B cell (primary cell): ENCODE results near the gene CTTN.

Source experiments
- EZH2 ChIP-seq: IDR thresholded peaks from 2 replicates; pipeline ENCODE4 v1.6.1; 2012; ENCODE audit warnings: borderline replicate concordance, low read depth, mild to moderate bottlenecking, moderate library complexity, low read length; ENCODE audit not compliant: insufficient read depth, poor library complexity, severe bottlenecking
- TF ChIP-seq, protein P1 (sequence below): fragments of 200-600 bp; IDR thresholded peaks from one replicate; pipeline ENCODE4 v1.8.0; 2022; ENCODE audit warnings: antibody characterized with exemption, mild to moderate bottlenecking

DNA sequence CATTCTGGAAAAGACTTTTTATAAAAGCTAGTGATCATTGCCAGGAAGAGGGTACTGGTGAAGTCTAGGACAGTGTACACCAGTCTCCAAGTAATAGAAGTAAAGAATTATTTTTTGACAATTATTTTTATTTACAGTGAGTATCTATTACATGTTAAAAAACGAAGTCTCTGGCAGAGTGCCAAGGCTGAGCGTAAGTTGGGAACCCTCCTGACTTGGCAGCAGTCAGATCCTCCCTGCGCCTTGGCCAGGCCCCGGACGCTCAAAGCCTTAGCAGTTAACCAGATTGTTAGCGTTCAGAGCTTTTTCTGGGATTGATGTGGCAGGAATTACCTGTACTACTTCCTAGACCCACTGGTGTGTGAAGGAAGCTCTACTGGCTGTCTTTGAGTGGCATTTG is 38.1 kb upstream of the CTTN start:
- TF ChIP-seq, protein P1, sequence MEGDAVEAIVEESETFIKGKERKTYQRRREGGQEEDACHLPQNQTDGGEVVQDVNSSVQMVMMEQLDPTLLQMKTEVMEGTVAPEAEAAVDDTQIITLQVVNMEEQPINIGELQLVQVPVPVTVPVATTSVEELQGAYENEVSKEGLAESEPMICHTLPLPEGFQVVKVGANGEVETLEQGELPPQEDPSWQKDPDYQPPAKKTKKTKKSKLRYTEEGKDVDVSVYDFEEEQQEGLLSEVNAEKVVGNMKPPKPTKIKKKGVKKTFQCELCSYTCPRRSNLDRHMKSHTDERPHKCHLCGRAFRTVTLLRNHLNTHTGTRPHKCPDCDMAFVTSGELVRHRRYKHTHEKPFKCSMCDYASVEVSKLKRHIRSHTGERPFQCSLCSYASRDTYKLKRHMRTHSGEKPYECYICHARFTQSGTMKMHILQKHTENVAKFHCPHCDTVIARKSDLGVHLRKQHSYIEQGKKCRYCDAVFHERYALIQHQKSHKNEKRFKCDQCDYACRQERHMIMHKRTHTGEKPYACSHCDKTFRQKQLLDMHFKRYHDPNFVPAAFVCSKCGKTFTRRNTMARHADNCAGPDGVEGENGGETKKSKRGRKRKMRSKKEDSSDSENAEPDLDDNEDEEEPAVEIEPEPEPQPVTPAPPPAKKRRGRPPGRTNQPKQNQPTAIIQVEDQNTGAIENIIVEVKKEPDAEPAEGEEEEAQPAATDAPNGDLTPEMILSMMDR, result no peak
- no peak for TF ChIP-seq EZH2
